Ramos (cell line): Measurements from ENCODE around the gene ANGPTL1.

ENCODE experiments used
- in situ Hi-C: fragments of 300-500 bp; cut with MboI; formaldehyde crosslinking; loops from one replicate; pipeline ENCODE4 v1.14.3; 2022; ENCODE audit warnings: low sequenced_read_pairs; ENCODE audit not compliant: unreplicated experiment

Gene ANGPTL1, protein sequence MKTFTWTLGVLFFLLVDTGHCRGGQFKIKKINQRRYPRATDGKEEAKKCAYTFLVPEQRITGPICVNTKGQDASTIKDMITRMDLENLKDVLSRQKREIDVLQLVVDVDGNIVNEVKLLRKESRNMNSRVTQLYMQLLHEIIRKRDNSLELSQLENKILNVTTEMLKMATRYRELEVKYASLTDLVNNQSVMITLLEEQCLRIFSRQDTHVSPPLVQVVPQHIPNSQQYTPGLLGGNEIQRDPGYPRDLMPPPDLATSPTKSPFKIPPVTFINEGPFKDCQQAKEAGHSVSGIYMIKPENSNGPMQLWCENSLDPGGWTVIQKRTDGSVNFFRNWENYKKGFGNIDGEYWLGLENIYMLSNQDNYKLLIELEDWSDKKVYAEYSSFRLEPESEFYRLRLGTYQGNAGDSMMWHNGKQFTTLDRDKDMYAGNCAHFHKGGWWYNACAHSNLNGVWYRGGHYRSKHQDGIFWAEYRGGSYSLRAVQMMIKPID

DNA sequence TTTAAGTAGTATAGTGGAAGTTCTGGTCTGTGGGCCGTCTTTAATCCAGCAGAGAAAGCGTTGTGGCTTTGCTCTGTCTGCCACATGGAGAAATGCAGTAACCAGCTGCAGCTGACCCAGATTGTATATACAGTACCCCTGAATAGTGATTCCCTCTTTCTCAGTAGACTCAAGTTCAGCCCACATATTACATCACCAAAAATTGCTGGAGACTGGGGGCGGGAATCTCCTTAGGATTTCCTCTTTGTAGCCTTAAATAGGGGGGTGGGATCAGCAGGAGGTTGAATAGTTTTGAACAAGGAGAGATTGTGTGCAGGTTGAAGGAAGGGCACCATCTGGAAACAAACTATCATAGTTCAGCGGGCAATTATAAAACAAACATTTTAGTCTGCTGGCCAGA lies at the start of gene ANGPTL1:
TSS of gene ANGPTL1 (minus strand) at position 134 of the 400 bp plus-strand sequence. CDS start 5,301 bp downstream, outside the sequence.
- in situ Hi-C loops = no loop called here

DNA sequence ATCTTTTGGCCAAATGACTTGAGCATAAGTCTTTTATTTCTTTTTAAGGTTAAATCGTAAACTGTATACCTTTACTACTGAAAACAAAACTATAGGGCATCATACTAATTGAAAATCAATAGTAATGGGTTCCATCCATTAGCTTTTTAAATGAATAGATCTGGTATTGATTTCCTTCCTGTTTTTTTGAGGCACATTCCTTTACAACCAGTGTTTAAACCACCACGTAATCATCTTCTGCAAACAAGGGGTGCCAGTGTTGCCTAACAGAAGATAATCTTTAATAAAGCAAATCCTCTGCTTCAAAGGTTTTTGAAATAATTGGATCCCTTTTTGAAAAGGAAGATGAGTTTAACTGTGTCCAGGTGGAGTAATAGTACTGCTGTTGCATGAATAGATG lies 48.7 kb upstream of the ANGPTL1 start:
- in situ Hi-C loops = no loop called here

DNA sequence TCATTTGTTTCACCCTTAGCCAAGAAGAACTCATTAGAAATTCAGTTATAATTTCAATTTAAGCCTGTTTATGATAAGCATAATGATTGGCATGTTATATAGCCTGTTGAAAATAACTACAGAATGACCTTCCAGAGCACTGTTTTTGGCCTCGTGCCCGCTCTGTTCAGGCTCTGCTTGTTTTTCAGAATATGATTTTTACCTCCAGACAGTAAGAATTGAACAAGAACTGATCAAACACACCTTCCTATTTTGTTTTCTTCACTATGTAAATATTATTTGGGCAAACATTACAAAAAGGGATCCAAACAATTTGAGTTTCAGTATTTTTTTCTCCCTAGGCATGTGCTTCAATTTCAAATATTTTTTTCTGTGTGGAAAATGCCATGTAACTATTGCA lies 48.1 kb upstream of the ANGPTL1 start:
- in situ Hi-C loops = no loop called here

GRCh38 chr1:178918308-178918707 lies 47.4 kb upstream of the ANGPTL1 start:
- in situ Hi-C loops = no loop called here

DNA sequence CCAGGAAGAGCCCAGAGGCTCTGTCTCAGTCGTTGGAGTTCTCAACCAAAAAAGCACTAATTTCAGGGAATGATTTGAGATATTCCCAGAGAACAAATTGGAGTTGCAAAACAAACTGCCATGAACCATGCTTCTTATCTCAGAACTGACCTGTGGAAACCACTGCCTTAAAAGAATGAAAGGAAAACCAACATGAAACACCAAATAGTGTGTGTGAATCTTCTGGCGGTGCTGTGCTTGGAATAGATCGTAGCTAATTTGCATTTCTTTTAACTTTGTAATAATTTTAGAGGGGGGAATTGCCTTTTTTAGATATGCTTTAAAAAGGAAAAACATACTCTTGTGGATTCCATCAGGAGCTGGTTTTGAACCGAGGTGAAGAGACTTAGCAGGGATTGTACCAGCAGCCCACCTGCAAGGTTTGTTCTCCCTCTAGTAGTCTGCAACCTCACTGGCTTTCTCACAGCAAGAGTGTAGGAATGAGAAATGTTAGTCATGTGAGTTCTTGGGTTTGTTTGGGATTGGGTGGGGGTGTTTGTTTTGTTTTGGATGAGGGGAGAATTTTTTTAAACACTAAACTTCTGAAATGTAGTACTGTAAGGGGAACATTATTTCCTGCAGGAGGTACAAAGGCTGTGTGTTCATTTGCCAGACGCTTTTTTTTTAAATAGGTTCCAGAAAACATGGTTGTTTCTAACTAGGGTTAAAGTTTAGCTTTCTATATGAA lies 45.7 kb upstream of the ANGPTL1 start:
- in situ Hi-C loops = no loop called here

- in situ Hi-C loops = no loop called here
Measured at GRCh38 chr1:178912597-178912996, 41.7 kb upstream of the ANGPTL1 start.

DNA sequence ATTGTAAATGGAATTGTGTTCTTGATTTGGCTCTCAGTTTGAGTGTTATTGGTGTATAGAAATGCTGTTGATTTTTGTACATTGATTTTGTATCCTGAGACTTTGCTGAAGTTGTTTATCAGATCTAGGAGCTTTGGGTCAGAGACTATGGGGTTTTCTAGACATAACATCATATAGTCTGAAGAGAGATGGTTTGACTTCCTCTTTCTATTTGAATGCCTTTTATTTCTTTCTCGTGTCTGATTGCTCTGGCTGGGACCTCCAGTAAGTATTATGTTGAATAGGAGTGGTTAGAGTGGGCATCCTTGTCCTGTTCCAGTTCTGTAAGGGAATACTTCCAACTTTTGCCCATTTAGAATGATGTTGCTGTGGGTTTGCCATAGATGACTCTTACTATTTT lies 39.1 kb upstream of the ANGPTL1 start:
- in situ Hi-C loops = no loop called here

DNA sequence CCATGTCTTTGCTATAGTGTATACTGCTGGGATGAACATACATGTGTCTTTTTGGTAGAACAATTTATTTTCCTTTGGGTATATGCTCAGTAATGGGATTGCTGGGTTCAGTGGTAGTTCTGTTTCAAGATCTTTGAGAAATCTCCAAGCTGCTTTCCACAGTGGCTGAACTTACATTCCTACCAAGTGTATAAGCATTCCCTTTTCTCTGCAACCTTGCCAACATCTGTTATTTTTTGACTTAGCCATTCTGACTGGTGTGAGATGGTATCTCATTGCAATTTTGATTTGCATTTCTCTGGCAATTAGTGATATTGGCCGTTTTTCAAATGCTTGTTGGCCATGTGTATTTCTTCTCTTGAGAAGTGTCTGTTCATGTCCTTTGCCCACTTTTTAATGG lies 37.5 kb upstream of the ANGPTL1 start:
- in situ Hi-C loops = no loop called here

DNA sequence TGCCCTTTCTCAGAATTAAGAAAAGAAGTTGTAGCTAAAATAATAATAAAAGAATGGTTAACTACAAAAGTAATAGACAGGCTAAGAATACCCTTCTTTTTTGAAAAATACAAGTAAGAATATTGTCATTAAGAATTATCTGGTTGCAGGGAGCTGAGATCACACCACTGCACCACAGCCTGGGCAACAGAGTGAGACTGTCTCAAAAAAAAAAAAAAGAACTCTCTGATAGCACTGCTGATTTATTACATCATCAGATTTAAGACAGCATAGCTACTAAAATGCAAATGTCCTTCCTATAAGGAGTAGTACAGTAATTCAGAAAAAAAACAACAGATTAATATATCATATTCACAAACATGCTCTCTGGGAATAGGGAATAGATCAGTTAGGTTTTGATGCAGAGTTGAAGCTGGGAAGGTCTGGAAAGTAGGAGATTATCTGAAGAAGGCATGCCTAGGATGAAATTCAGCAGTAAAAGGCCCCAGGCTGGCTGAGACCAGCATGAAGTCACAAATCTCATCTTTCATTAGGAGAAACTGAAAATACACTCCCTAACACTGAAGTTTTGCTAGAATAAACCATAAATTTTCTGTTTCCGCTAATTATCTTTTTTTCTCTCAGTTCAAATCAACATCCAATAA lies 30.7 kb upstream of the ANGPTL1 start:
- in situ Hi-C loops = no loop called here

- in situ Hi-C loops = no loop called here
Measured at GRCh38 chr1:178899402-178899801, 28.5 kb upstream of the ANGPTL1 start.

GRCh38 chr1:178898401-178898800 lies 27.5 kb upstream of the ANGPTL1 start:
- in situ Hi-C loops = no loop called here

DNA sequence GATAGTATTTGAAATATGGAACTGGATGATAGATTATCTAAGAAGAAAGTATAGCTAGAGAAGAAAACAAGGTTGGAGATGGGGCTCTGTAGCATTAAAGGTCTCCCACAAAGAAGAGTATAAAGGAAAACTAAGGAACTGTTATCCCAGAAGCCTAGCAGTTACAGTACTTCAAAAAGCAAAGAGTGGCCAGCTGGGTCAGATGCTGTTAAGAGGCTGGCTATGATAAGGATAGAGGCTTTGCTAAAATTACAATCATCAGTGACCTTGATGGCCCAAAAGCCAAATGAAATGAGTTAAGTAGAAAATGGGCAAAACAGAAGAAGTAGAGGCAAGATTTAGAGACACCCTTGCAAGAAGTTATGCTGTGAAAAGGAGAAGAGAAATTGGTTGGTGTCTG lies 25.1 kb upstream of the ANGPTL1 start:
- in situ Hi-C loops = no loop called here

DNA sequence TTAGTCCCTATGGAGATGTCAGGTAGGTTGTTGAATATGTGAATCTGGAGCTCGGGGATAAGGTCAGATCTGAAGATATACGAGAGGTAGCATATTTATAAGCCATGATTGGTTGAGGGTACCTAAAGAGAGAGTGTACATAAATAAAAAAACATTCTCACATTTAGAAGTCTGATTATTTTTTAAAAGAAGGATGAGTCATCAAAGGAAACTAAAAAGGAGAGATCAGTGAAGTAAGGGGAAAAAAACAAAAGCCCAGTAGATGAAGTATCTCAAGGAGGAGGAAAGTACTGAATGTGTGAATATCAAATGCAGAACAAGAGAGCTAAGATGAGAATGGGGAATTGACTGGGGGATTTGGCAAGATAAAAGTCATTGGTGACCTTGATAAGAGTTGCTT lies 15.7 kb upstream of the ANGPTL1 start:
- in situ Hi-C loops = no loop called here

DNA sequence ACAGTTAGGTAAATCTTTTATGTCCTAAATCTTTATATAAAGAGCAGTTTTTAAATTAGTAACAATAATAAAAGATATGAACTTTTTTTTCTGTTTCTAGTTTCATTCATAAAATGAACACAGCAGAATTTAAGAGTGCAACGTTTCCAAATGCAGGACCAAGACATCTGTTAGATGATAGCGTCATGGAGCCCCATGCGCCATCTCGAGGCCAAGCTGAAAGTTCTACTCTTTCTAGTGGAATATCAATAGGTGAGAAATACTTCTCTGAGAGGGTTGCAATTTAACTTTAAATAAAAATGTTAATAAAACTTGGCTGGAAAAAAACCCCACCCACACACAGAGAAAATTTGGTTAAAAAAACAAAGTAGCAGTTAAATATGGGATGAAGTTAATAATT lies 15.0 kb upstream of the ANGPTL1 start:
- in situ Hi-C loops = no loop called here

- in situ Hi-C loops = no loop called here
Measured at GRCh38 chr1:178881950-178882349, 11.1 kb upstream of the ANGPTL1 start.

GRCh38 chr1:178877896-178878295 lies 7.0 kb upstream of the ANGPTL1 start:
- in situ Hi-C loops = no loop called here

- in situ Hi-C loops = no loop called here
Measured at GRCh38 chr1:178875936-178876335, 5.1 kb upstream of the ANGPTL1 start.

DNA sequence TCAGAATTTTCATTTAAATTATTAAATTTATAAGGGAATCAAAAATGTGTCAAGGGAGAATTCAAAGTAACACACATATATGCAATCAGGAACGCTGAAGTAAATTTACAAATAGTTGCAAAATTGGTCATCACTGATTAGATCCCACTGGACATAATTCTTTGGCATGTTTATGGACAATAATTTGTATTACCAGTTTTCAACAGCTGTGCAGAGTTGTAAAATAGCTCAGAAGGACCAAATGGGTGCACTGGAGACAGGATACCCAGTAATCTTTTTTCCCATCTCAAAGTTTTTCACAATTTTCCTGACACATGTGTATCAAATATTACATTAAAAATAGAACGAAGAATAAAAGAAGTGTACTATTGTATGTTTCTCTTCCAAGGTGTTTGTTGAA lies 4.1 kb upstream of the ANGPTL1 start:
- in situ Hi-C loops = no loop called here

DNA sequence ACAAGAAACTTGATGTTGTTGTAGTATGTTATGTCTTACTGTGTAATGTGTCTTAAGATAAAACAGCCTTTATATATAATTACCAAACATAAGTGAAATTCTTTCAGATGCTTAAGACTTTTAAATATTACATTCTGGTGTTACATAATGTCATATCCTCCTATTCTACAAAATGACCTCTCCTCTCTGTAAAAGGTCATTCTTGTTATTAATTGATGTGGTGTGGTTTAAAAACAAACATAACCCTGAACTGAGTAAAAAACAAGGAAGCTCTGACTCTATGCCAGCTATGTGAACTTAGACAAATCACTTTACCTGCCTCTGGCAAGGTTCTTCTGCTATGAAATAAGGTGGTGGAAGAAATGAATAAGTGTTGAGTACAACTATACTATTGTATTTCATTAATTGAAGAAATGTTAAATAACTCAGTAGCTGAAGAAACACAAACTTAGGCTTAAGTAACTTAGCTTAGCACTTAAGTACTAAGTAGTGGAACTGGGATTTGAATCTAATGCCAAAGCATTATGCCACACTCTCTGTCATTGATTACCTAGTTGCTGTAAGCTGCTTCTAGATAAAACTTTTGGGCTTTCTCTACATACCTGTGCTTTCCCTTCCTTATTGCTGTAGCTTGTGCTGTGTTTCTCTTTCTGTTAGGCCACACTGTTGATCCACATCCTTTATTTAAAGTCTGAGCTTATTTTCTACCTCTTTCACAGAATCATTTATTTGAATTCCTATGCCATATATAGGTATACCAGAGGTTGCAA lies 859 bp upstream of the ANGPTL1 start:
- in situ Hi-C loops = no loop called here

GRCh38 chr1:178870221-178870620 lies 656 bp downstream of the ANGPTL1 start:
- in situ Hi-C loops = no loop called here
